Superior temporal gyrus (tissue), 1 donor: Measurements from ENCODE around the gene SGMS1.

Experiments
- DNase-seq: peaks from one replicate; pipeline ENCODE4 v3.0.0-alpha.2; 2016; ENCODE audit errors: extremely low spot score

Gene SGMS1

GRCh38 chr10:50343702-50344331 lies 279.9 kb downstream of the SGMS1 start:
- no peak for DNase-seq

- no peak for DNase-seq
Measured at GRCh38 chr10:50341987-50342386, 281.8 kb downstream of the SGMS1 start.

GRCh38 chr10:50336140-50336539 lies 287.6 kb downstream of the SGMS1 start:
- DNase-seq: no peak

GRCh38 chr10:50335397-50335796 lies 288.4 kb downstream of the SGMS1 start:
- no peak for DNase-seq

- no peak for DNase-seq
Measured at GRCh38 chr10:50334273-50334672, 289.5 kb downstream of the SGMS1 start.

- DNase-seq: no peak
Measured at GRCh38 chr10:50333872-50334271, 289.9 kb downstream of the SGMS1 start.

GRCh38 chr10:50332108-50332842 lies 291.5 kb downstream of the SGMS1 start:
- no peak for DNase-seq

GRCh38 chr10:50331486-50331885 lies 292.3 kb downstream of the SGMS1 start:
- no peak for DNase-seq

- DNase-seq: no peak
Measured at GRCh38 chr10:50326757-50327701, 296.7 kb downstream of the SGMS1 start.

- DNase-seq: no peak
Measured at GRCh38 chr10:50326172-50326555, 297.6 kb downstream of the SGMS1 start.

GRCh38 chr10:50325449-50326171 lies 298.1 kb downstream of the SGMS1 start:
- DNase-seq: peak; percentile 56

GRCh38 chr10:50324680-50325393 lies 298.9 kb downstream of the SGMS1 start:
- DNase-seq: no peak

- no peak for DNase-seq
Measured at GRCh38 chr10:50324046-50324445, 299.7 kb downstream of the SGMS1 start.

GRCh38 chr10:50322077-50322476 lies 301.7 kb downstream of the SGMS1 start:
- DNase-seq: no peak

- no peak for DNase-seq
Measured at GRCh38 chr10:50318129-50318528, 305.6 kb downstream of the SGMS1 start.

- no peak for DNase-seq
Measured at GRCh38 chr10:50316695-50317648, 306.8 kb downstream of the SGMS1 start.

- no peak for DNase-seq
Measured at GRCh38 chr10:50316174-50316573, 307.6 kb downstream of the SGMS1 start.

GRCh38 chr10:50315424-50315823 lies 308.3 kb downstream of the SGMS1 start:
- DNase-seq: no peak

- DNase-seq: no peak
Measured at GRCh38 chr10:50314169-50315071, 309.3 kb downstream of the SGMS1 start.
